Activated CD4-positive, CD25-positive, alpha-beta regulatory T cell treated with anti-CD3 and anti-CD28 coated beads, Interleukin-2, amount 50 U/mL, for 16 hours (primary cell): Measurements from ENCODE around the gene ORMDL3.
"Not testable (repeated sequence)": the region's sequence is repeated elsewhere in the genome, so short reads cannot be mapped to it uniquely, and the experiment has no call there.

Experiments used
- DNase-seq: peaks from one replicate; pipeline ENCODE4 v3.0.0-alpha.2; 2020; ENCODE audit warnings: low read depth, low spot score

Gene ORMDL3

DNA sequence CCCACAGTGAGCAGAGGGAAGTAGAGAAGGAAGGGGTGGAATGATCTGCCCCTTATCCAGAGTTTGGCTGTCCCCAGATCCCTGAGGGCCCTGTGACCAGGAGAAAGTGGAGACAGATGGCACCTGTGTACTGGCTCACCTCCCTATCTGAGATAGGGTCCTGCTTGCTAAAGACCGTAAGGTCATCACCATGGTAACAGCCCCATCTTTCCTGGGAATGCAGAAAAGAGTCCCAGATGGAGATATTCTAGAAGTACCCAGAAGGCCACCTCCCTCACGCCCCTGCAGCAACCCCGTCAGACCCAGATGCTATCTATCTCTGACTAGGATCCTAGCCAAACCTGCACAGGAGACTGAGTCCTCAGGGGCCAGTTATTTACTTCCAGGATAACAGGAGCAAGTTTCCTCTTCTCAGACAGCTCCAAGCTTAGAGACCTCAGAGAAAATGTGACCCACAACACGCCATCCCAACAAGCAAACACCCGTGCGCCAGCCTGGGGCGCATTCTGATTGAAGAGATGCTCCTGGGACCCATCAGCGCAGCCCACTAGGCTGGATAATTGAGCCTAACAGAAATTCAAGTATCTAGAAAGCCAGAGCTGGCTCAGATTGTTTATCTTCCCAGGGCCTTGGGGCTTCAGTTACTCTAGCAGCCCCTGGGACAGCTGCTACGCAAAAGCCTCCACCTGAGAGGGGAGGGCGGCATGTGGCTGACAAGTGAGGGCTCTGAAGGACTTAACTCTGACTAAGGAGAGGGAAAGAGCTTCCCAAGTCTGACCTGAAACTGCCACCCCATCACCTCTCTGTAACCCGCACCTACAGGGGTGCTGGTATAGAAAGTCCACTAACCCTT is 1.9 kb downstream of the ORMDL3 start:
- DNase-seq = no peak

DNA sequence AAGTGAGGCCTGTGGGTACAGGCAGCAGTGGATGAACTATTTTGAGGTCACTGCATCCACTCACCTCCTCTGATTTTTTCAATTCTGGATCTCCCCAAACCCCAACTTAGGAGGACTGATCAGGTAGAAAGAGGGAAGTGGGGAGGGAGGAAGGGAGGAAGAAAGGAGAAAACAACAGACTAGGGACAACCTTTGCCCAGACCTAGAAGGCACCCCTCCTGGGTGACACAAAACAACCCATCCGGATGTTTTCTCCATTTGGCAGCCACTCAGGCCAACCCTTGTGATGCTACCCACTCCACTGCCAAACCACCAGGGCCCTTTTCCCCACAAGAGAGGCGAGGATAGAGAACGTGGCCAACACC is 2.7 kb downstream of the ORMDL3 start:
- no peak for DNase-seq

DNA sequence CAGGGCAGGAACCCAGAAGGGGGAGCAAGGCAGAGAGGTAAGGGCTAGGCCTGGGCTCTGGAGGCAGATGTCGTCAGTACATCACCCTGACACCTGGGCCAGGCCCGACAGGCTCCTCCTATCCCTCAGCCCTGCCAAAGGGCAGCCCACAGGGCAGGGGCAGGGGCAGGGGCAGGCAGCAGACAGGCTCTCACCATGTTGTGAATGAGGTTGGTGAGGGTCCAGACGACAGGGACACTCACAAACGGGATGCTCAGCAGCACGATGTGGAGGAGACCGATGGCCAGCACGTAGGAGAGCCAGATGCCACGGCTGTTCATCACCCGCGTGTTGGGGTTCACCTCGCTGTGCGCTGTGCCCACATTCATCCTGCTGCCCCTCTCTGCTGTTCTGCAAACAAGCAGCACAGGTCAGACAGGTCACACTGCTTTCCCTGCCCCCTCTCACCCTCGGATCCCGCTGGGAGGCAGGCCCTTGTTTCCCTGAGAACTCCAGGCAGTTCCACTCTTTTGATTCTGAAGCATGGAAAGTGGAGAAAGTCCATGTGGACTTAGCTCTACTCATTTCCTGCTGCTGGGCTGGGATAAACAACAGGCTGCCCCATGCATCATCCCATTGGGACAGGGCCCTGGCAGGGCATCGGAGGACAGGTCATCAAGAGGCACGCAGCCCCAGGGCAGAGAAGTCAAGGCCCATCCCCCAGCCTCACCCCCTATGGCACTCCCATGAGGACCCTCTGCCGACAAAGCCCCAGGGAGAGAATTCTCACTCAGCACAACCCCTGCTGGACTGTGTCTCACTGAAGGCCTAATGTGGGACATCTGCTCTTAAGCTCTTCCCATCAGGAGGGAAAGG is 3.3 kb downstream of the ORMDL3 start:
- no peak for DNase-seq

DNA sequence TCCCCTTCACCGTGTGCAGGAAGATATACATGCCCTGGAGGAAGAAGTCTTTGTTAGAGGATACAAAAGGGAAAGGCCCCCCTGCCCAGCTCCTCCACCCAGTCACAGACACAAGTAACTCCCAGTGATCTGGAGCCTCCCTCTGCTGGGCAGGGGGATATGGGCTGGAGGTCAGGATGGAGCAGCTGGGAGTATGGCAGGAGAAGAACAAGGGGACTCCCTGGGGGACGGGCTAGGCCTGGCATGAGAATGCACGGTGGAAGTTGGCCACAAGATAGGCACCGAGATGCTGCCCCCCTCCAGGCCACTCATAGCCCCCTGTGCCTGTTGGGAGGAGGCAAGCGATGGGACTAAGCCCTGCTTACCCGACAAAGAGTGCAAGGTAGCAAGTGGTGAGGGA is 4.2 kb downstream of the ORMDL3 start:
- no peak for DNase-seq

- no peak for DNase-seq
These were observed 5.4 kb downstream of the ORMDL3 start for GRCh38 chr17:39922006-39922405.

- no peak for DNase-seq
These were observed 6.1 kb downstream of the ORMDL3 start for GRCh38 chr17:39921323-39921722.

DNA sequence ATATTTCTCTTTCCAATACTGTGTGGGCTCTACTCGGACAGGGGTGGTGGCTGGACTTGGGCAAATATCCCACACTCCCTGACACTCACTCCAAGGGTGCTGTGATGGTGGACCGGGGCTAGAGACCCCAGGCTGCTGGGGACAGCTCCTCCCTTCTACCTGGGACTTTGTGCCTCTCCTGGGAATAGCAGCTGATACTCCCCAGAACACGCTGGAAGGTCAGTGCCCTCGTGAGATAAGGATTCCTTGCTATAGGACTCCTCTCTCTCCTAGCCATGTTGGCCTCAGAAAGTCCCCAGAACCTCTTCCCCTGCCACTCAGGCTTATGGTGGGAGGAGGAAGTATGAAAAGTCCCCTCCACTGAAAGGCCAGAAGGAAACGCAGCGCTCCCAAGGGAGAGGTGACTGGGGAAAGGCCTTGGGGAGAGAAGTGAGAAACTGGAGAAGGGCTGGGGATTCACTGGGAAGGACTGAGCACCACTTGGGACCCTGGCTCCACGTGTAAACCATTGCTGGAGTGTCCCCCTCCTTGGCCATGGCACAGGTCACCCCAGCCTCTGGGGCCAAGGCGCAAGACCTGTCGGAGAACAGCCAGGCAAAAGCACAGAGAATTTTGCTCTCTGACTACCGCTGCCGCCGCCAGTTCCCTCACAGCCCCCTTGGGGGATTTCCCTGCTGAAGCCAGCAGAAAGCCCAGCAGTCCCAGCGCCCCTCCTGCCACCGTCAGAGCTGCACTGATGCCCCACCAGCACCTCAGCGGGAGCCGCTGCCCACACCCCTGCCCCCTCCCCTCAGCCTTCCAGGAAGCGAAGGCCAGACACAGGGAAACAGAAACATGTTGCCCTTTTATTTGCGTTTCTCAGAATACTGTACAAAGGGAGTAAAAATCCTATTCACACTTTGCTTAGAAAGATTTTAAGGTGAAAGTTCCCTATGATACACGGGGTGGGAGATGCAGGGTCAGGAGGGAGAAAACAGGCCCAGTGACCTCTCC is 6.9 kb downstream of the ORMDL3 start:
- no peak for DNase-seq

GRCh38 chr17:39919087-39919683 is 8.2 kb downstream of the ORMDL3 start:
- DNase-seq = no peak

GRCh38 chr17:39916918-39917317 is 10.5 kb downstream of the ORMDL3 start:
- no peak for DNase-seq

- no peak for DNase-seq
These were observed 11.8 kb downstream of the ORMDL3 start for GRCh38 chr17:39915559-39915958.

GRCh38 chr17:39913989-39914388 is 13.4 kb downstream of the ORMDL3 start:
- no peak for DNase-seq

- DNase-seq = no peak
These were observed 18.5 kb downstream of the ORMDL3 start for GRCh38 chr17:39908789-39909352.

- DNase-seq = no peak
These were observed 22.5 kb downstream of the ORMDL3 start for GRCh38 chr17:39904990-39905288.

GRCh38 chr17:39903158-39903884 is 24.1 kb downstream of the ORMDL3 start:
- DNase-seq = no peak

GRCh38 chr17:39902027-39902426 is 25.4 kb downstream of the ORMDL3 start:
- not testable (repeated sequence) for DNase-seq

GRCh38 chr17:39899215-39899614 is 28.2 kb downstream of the ORMDL3 start:
- no peak for DNase-seq

GRCh38 chr17:39898088-39898487 is 29.3 kb downstream of the ORMDL3 start:
- DNase-seq = no peak

DNA sequence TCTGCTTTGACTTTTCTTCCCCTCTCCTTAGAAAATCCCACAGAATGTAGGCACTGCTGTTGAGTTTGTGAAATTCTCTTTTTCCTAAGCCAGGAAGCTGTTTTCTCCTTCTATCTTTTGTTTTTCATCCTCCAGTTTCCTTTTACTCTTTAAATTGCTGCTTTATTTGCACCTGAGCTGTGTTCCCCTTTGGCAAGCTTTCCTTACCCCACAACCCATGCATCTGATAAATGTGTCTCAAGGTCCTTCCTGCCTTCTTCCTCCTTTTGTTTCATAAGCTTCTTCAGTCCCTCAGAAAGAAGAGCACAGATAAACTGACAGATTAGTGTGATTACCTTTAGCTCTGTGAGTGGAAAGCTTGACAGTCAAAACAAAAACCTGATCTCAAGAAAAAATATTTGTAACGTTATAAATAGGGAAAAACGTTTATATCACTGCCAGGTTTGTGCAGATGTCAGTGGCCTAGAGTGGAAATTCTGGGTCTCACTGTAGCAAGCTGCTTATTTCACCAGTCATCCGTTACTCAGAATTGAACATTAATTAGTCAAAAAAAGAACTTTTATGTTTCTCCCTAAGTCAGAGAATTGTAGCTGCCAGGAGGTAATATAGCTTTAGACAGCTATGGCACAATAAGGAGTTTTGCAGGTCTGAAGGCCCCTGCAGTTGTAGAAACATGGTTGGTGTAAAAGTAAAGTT is 32.6 kb downstream of the ORMDL3 start:
- no peak for DNase-seq

DNA sequence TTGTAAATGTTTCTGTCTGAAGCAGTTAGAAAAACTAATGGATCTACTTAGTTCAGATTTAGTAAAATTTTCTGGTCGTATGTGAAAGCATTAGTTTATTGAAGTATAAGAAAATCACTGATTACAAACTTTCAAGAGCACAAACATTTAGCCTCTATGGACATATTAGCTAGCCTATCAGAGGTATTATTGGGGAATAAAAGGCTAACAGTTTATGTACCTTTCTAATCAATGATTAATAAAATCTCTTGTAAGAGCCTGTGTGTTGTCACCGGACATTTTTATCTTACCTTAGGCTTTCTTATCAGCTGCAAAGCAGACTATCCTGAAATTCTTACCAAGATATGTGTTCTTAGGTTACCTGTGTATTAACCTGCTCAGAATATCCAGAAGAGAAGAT is 38.2 kb downstream of the ORMDL3 start:
- DNase-seq = no peak

GRCh38 chr17:39887078-39887477 is 40.3 kb downstream of the ORMDL3 start:
- DNase-seq = no peak
